OCI-LY3 (cell line): Measurements from ENCODE around the gene HMGA1.

Experiments
- H2AFZ ChIP-seq: fragments of 200-600, 300-600 bp; shearing (Covaris generic); 2 replicates; pipeline ENCODE4 v1.6.0; 2014; ENCODE audit warnings: antibody characterized with exemption, low read depth, low read length
- H3K27ac ChIP-seq: fragments of 200-600, 300-600 bp; sonication (generic); 2 replicates; pipeline ENCODE4 v1.5.1; 2014; ENCODE audit warnings: mild to moderate bottlenecking, low read length, moderate library complexity, mixed read lengths
- H3K27me3 ChIP-seq: fragments of 200-600, 300-600 bp; sonication (generic); 2 replicates; pipeline ENCODE4 v1.6.1; 2014; ENCODE audit warnings: low read depth, low read length, mixed read lengths
- H3K36me3 ChIP-seq: fragments of 200-600, 300-600 bp; sonication (generic); replicated peaks from 2 replicates; pipeline ENCODE3; 2014; ENCODE audit warnings: low read depth, low read length, mixed read lengths
- H3K4me1 ChIP-seq: fragments of 300-600, 200-600 bp; sonication (generic); 2 replicates; pipeline ENCODE4 v1.6.1; 2014; ENCODE audit warnings: low read length, mixed read lengths
- H3K4me2 ChIP-seq: fragments of 200-600, 300-600 bp; sonication (generic); 2 replicates; pipeline ENCODE4 v1.6.1; 2014; ENCODE audit warnings: low read length, mixed read lengths
- H3K4me3 ChIP-seq: fragments of 300-600, 200-600 bp; sonication (generic); 2 replicates; pipeline ENCODE4 v1.5.1; 2014; ENCODE audit warnings: antibody characterized with exemption, mild to moderate bottlenecking, low read length, moderate library complexity
- H3K79me2 ChIP-seq: fragments of 300-600, 200-600 bp; shearing (Covaris generic); 2 replicates; pipeline ENCODE4 v1.6.1; 2014; ENCODE audit warnings: mild to moderate bottlenecking, low read length, mixed read lengths
- H3K9ac ChIP-seq: fragments of 300-600, 200-600 bp; shearing (Covaris generic); 2 replicates; pipeline ENCODE4 v1.6.0; 2014; ENCODE audit warnings: mild to moderate bottlenecking, low read length, moderate library complexity
- H3K9me3 ChIP-seq: fragments of 200-600, 300-600 bp; shearing (Covaris generic); 2 replicates; pipeline ENCODE4 v1.6.1; 2014; ENCODE audit warnings: low read length, mixed read lengths; ENCODE audit not compliant: insufficient read depth
- H4K20me1 ChIP-seq: fragments of 200-600, 300-600 bp; sonication (generic); 2 replicates; pipeline ENCODE4 v1.6.1; 2016; ENCODE audit warnings: low read length, mixed read lengths; ENCODE audit not compliant: insufficient read depth
- CTCF ChIP-seq: fragments of 200-600, 300-600 bp; sonication (generic); IDR thresholded peaks from 2 replicates; pipeline ENCODE4 v1.5.1; 2014; ENCODE audit warnings: antibody characterized with exemption, low read length, low read depth
- EZH2phosphoT487 ChIP-seq: fragments of 200-600 bp; shearing (Covaris generic); IDR thresholded peaks from 2 replicates; pipeline ENCODE4 v1.6.1; 2018; ENCODE audit warnings: antibody characterized with exemption, mixed run types, low read depth

The HMGA1 gene

GRCh38 chr6:34240329-34241248, 3.9 kb downstream of the HMGA1 start:
- H3K9ac ChIP-seq, result no peak overlapping the region
- H3K27ac ChIP-seq, result peak overlapping the region; percentile 3; the same call in 1 of the 2 replicates
- H3K4me1 ChIP-seq, result peaks cover 13% of the 10 kb centered on the region
- peaks cover 44% of the 10 kb centered on the region for H4K20me1 ChIP-seq
- H3K79me2 ChIP-seq, result peaks cover 73% of the 10 kb centered on the region
- TF ChIP-seq CTCF (no peak), EZH2phosphoT487 (no peak)
- H3K27me3 ChIP-seq, result no peaks in the 10 kb centered on the region
- H3K9me3 ChIP-seq, result no peaks in the 10 kb centered on the region
- H3K36me3 ChIP-seq, result peaks cover 49% of the 10 kb centered on the region
- peak overlapping the region; percentile 72; the same call in 1 of the 2 replicates for H3K4me2 ChIP-seq
- no peak overlapping the region for H3K4me3 ChIP-seq
- no peak overlapping the region for H2AFZ ChIP-seq

GRCh38 chr6:34241351-34242215, 4.9 kb downstream of the HMGA1 start:
- Histone ChIP-seq H3K4me2 (no peak overlapping the region), H3K36me3 (peaks cover 49% of the 10 kb centered on the region), H3K9me3 (no peaks in the 10 kb centered on the region), H3K4me1 (peaks cover 13% of the 10 kb centered on the region), H3K27me3 (no peaks in the 10 kb centered on the region), H3K4me3 (no peak overlapping the region), H3K27ac (no peak overlapping the region), H3K9ac (no peak overlapping the region), H4K20me1 (peaks cover 49% of the 10 kb centered on the region), H3K79me2 (peaks cover 65% of the 10 kb centered on the region), H2AFZ (no peak overlapping the region)
- TF ChIP-seq CTCF (no peak), EZH2phosphoT487 (no peak)

GRCh38 chr6:34242252-34243130, 5.8 kb downstream of the HMGA1 start:
- Histone ChIP-seq H2AFZ (no peak overlapping the region), H3K9me3 (no peaks in the 10 kb centered on the region), H4K20me1 (peaks cover 55% of the 10 kb centered on the region), H3K4me2 (no peak overlapping the region), H3K27ac (no peak overlapping the region), H3K79me2 (peaks cover 59% of the 10 kb centered on the region), H3K27me3 (no peaks in the 10 kb centered on the region), H3K4me1 (peaks cover 23% of the 10 kb centered on the region), H3K36me3 (peaks cover 49% of the 10 kb centered on the region), H3K4me3 (no peak overlapping the region), H3K9ac (no peak overlapping the region)
- TF ChIP-seq CTCF (no peak), EZH2phosphoT487 (no peak)
